ENCODE measurements around the gene FREY1.

The FREY1 gene

GRCh38 chr11:45927684-45928413 lies 20.8 kb upstream of the FREY1 start:
- Histone ChIP-seq H3K27me3 (ENCODE audit: insufficient read depth, low read depth, severe bottlenecking) (no peaks in the 10 kb centered on the region), H3K4me3 (ENCODE audit: low read depth, low read length) (no peak overlapping the region), H3K27ac (no peak overlapping the region), H3K36me3 (peaks cover 13% of the 10 kb centered on the region), H3K9me3 (ENCODE audit: severe bottlenecking) (no peaks in the 10 kb centered on the region)
- no peak for DNase-seq
- no peak for TF ChIP-seq CTCF (IDR thresholded peaks at IDR 0.05; ENCODE audit: low read depth, low read length)

- Histone ChIP-seq H3K27me3 (ENCODE audit: insufficient read depth, low read depth, severe bottlenecking) (no peaks in the 10 kb centered on the region), H3K27ac (no peak overlapping the region), H3K4me3 (ENCODE audit: low read depth, low read length) (no peak overlapping the region), H3K36me3 (peaks cover 13% of the 10 kb centered on the region), H3K9me3 (ENCODE audit: severe bottlenecking) (no peaks in the 10 kb centered on the region)
- no peak for DNase-seq
- no peak for TF ChIP-seq CTCF (IDR thresholded peaks at IDR 0.05; ENCODE audit: low read depth, low read length)
These were observed 20.2 kb upstream of the FREY1 start for GRCh38 chr11:45927332-45927683.

GRCh38 chr11:45926536-45927331 lies 19.7 kb upstream of the FREY1 start:
- no peak for DNase-seq
- no peak overlapping the region for H3K4me3 ChIP-seq (ENCODE audit: low read depth, low read length)
- no peaks in the 10 kb centered on the region for H3K27me3 ChIP-seq (ENCODE audit: insufficient read depth, low read depth, severe bottlenecking)
- TF ChIP-seq CTCF (IDR thresholded peaks at IDR 0.05; ENCODE audit: low read depth, low read length) = no peak
- H3K9me3 ChIP-seq (ENCODE audit: severe bottlenecking) = no peaks in the 10 kb centered on the region
- peaks cover 13% of the 10 kb centered on the region for H3K36me3 ChIP-seq
- no peak overlapping the region for H3K27ac ChIP-seq

GRCh38 chr11:45926001-45926401 lies 18.9 kb upstream of the FREY1 start:
- no peak for TF ChIP-seq CTCF (IDR thresholded peaks at IDR 0.05; ENCODE audit: low read depth, low read length)
- H3K9me3 ChIP-seq (ENCODE audit: severe bottlenecking) = no peaks in the 10 kb centered on the region
- H3K27ac ChIP-seq = no peak overlapping the region
- peaks cover 13% of the 10 kb centered on the region for H3K36me3 ChIP-seq
- no peak overlapping the region for H3K4me3 ChIP-seq (ENCODE audit: low read depth, low read length)
- no peak for DNase-seq
- H3K27me3 ChIP-seq (ENCODE audit: insufficient read depth, low read depth, severe bottlenecking) = no peaks in the 10 kb centered on the region

- no peak for TF ChIP-seq CTCF (IDR thresholded peaks at IDR 0.05; ENCODE audit: low read depth, low read length)
- Histone ChIP-seq H3K4me3 (ENCODE audit: low read depth, low read length) (no peak overlapping the region), H3K27me3 (ENCODE audit: insufficient read depth, low read depth, severe bottlenecking) (no peaks in the 10 kb centered on the region), H3K9me3 (ENCODE audit: severe bottlenecking) (no peaks in the 10 kb centered on the region), H3K36me3 (peaks cover 13% of the 10 kb centered on the region), H3K27ac (no peak overlapping the region)
- no peak for DNase-seq
These were observed 18.5 kb upstream of the FREY1 start for GRCh38 chr11:45925550-45925949.

Data from WERI-Rb-1 (cell line).